Effector CD4-positive, alpha-beta T cell (primary cell): Measurements from ENCODE around the gene ZP1.
"Not testable (repeated sequence)": the region's sequence is repeated elsewhere in the genome, so short reads cannot be mapped to it uniquely, and the experiment has no call there.

Source experiments
- DNase-seq: peaks from one replicate; pipeline ENCODE4 v3.0.0-alpha.2; 2020

ZP1 gene

GRCh38 chr11:60878245-60879101, 11.1 kb downstream of the ZP1 start:
- DNase-seq: no peak

GRCh38 chr11:60879104-60879503, 11.8 kb downstream of the ZP1 start:
- DNase-seq: no peak

- DNase-seq: no peak
These were observed 12.7 kb downstream of the ZP1 start for GRCh38 chr11:60879971-60880588.

- DNase-seq: no peak
These were observed 13.4 kb downstream of the ZP1 start for GRCh38 chr11:60880643-60881282.

- DNase-seq: no peak
These were observed 20.2 kb downstream of the ZP1 start for GRCh38 chr11:60887556-60887955.

- DNase-seq: no peak
These were observed 22.5 kb downstream of the ZP1 start for GRCh38 chr11:60889869-60890311.

- no peak for DNase-seq
These were observed 23.4 kb downstream of the ZP1 start for GRCh38 chr11:60890696-60891095.

- no peak for DNase-seq
These were observed 23.9 kb downstream of the ZP1 start for GRCh38 chr11:60891103-60891741.

DNA sequence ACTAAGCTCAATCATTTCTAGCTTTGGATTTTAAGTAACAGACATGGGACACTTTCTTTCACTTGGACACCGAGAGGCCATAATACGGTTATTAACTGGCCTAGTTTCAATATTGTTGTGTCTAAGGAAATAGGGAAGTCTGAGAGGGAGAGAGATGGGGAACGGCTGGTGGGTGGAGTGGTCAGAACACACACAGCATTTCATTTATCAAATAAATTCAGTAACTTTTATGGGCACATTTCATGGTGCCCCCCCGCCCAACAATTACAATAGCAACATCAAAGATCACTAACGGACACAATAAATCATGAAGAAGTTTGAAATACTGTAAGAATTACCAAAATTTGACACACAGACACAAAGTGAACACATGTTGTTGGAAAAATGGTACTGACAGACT, 28.3 kb downstream of the ZP1 start:
- DNase-seq: no peak

DNA sequence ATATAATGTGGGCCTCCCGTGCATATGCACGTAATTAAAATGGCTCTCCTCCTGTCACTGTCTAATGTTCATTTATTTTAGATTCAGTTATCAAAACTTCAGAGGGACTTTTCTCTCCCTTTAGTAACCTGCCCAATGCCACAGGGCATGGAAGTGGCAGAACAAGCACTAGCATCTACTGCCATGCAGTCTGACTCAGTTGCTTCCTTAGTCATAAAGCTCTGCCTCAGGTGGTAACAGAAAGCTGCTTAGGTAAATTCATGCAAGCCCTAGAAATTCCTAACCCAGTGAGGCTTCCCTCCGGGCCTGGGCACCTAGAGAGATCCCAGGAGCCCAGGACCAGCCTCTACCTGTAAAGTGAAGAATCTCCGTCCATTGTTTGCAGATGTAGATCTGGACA, 30.2 kb downstream of the ZP1 start:
- no peak for DNase-seq

DNA sequence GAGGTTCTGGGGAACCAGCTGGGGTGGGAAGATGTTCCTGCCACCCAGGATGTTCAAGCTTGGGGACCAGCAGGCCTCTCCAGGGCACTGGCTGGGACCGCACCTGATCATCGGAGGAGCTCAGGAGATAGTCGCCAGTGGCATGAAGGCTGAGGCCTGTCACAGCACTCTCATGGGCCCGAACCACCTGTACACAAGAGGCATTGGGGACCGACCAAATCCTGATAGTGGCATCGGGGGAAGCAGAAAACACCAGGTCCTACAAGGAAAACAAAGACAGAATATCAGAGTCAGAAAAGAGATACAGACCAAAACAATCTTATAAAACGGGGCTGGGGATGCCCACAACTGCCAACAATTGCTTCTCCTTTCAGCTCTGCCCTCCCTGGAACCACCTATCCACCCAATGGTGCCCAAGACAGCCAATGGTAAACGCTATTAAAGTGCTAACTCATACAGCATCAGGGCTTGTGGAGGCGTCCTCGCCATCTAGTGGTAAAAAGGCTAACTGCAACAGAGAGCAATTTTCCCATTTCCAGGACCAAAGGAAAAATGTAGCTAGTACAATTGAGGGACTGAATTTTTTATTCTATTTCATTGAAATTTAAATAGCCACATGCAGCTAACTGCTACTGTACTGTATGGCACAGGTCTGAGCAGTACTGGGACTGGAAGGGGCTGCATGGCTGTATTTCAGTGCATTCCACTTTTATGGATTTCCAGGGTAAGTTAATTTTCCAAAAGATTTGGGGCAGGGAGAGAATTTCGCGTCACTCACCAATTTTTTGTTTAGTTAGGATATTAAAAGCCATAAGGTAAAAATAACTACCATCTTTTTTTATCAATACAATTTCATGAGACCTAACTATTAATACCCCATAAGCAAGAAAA, 31.9 kb downstream of the ZP1 start:
- DNase-seq: no peak

DNA sequence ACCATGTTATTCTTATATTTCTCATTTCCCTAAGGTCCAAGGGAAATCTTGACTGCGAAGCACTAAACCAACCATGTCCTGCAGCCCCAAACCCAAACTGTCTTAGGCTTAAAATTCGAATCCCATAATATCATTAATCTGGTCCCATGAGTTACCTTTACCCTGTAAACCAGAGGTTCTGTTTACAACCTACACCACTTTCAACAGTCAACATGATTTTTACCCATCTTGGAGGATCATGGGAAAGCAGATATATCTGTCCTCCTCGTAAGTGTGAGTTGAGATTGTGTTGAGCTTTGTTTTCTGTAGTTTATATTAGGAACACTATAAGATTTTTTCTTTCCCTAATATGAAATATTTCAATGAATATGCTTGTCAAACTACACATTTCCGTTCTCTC, 32.6 kb downstream of the ZP1 start:
- no peak for DNase-seq

- DNase-seq: no peak
These were observed 33.5 kb downstream of the ZP1 start for GRCh38 chr11:60900673-60901404.

DNA sequence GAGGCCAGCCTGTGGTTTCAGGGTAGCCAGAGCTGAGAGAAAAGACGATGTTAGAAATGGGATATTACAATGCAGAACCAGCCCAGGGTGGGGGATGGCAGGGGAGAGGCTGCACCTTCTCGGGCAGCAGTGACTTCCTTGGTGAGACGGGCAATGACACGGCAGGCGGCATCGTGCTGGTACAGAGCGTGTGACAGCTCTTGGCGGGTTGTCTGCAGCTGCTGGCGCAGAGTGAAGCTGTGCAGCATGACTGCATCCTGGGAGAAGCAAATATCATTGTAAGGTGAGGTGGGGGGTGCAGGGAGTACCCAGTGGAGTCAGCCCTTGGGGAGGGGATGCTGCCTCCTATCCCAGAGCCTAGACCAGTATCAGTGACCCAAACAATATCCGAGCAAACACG, 35.3 kb downstream of the ZP1 start:
- no peak for DNase-seq

DNA sequence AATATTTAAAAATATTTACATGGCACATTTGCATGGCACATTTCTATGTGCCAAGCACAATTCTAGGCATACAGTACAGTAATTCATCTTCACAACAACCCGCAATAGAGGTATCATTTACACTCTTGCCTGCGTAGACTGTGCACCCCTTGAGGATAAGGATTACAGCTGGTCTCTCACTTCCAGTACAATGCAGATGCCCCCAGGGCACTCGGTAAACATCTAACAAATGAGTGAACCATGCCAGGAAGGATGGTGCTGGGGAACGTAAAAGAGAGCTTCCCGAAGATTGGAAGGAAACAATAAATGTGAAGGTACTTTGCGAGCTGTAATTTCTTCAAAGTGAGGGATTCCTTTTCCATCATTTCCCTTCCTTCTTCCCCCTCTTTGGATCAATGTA, 37.7 kb downstream of the ZP1 start:
- DNase-seq: no peak

DNA sequence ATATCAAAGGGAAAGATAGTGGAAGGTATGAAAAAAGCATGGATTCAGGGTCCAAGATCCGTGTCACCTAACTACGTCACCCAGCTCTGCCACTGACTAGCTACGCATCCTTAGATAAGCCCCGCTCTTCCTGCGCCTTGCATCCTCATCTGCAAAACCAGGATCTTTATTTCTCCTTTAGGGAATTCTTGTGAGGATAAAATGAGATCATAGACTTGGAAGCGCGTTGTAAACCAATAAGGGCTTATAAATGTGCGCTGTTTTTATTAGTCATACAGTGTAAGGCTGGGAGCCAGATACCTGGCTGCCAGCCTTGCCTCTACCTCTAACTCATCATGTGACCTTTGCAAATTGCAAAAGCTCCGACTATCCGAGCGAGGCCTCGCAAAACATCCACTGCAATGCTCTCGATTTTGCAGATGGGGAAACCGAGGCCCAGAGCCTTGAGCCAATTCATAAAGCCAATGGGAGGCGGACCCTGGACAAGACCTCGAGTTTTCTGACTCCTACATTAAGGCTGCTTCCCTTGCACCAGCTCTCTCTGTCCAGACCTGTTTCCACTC, 38.3 kb downstream of the ZP1 start:
- DNase-seq: no peak

- peak; percentile 99 for DNase-seq
These were observed 39.0 kb downstream of the ZP1 start, which contains the start of gene PRPF19 for GRCh38 chr11:60906132-60906972. TSS of gene PRPF19 (minus strand) at chr11:60906585. CDS start at chr11:60906382, 203 bp downstream.

- no peak for DNase-seq
These were observed 41.5 kb downstream of the ZP1 start for GRCh38 chr11:60908803-60909202.

GRCh38 chr11:60909680-60910280, 42.4 kb downstream of the ZP1 start:
- not testable (repeated sequence) for DNase-seq

DNA sequence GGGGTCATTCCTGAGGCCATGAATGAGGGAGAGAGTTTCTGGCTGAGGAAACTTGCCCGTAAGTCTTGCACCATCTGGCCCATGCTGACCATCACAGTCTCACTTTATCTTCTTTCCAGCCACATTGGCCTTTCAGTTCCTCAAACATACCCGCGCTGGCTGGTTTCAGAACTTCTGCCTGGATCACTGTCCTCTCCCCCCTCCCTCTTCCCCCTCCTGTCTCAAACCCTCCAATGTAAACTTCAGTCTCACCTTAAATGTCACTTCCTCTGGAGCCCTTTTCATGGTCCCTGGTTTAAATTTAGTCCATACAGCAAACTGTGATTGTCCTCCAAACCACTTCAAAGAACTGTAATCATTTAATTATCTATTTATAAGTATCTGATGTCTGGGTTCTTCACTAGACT, 42.9 kb downstream of the ZP1 start:
- no peak for DNase-seq
